ENCODE results near the gene MTMR4. TPM values are rescaled to one million over a fixed set of nuclear protein-coding genes. Genes with fewer than 3 reads are reported as not detected.
"Not testable (repeated sequence)": the region's sequence is repeated elsewhere in the genome, so short reads cannot be mapped to it uniquely, and the experiment has no call there.

The MTMR4 gene
- polyA plus RNA-seq, 1 donor from 2014 or later: 124 TPM

- H3K27me3 ChIP-seq (ENCODE audit: insufficient read depth, low read depth, low read length); H3K9ac ChIP-seq (ENCODE audit: low read length); H3K36me3 ChIP-seq (ENCODE audit: insufficient read depth, low read length); H3K27ac ChIP-seq (ENCODE audit: low read length); H3K9me2 ChIP-seq (ENCODE audit: insufficient read depth, low read length); H3K9me3 ChIP-seq (ENCODE audit: low read length); H4K20me1 ChIP-seq (ENCODE audit: insufficient read depth); H3K4me3 ChIP-seq (ENCODE audit: low read length); H2AFZ ChIP-seq (ENCODE audit: low read depth, low read length); H3K79me2 ChIP-seq (replicated peaks; ENCODE audit: insufficient read depth, low read length); H3F3A ChIP-seq (ENCODE audit: insufficient read depth, low read length, poor library complexity, severe bottlenecking); H3K4me2 ChIP-seq (ENCODE audit: low read length): not testable (repeated sequence)
These were observed 40.7 kb upstream of the MTMR4 start for GRCh38 chr17:58555109-58555508.

- no peak overlapping the region for H3K9ac ChIP-seq (ENCODE audit: low read length)
- no peaks in the 10 kb centered on the region for H3F3A ChIP-seq (ENCODE audit: insufficient read depth, low read length, poor library complexity, severe bottlenecking)
- no peaks in the 10 kb centered on the region for H3K36me3 ChIP-seq (ENCODE audit: insufficient read depth, low read length)
- H3K79me2 ChIP-seq (replicated peaks; ENCODE audit: insufficient read depth, low read length): no peaks in the 10 kb centered on the region
- no peak overlapping the region for H2AFZ ChIP-seq (ENCODE audit: low read depth, low read length)
- H3K27me3 ChIP-seq (ENCODE audit: insufficient read depth, low read depth, low read length): no peaks in the 10 kb centered on the region
- H3K27ac ChIP-seq (ENCODE audit: low read length): no peak overlapping the region
- H3K9me3 ChIP-seq (ENCODE audit: low read length): no peaks in the 10 kb centered on the region
- H4K20me1 ChIP-seq (ENCODE audit: insufficient read depth): no peaks in the 10 kb centered on the region
- H3K9me2 ChIP-seq (ENCODE audit: insufficient read depth, low read length): no peaks in the 10 kb centered on the region
- H3K4me3 ChIP-seq (ENCODE audit: low read length): no peak overlapping the region
- TF ChIP-seq SMC3 (conservative IDR thresholded peaks at IDR 0.05; ENCODE audit: poor library complexity): no peak
- no peak for TF ChIP-seq MXI1 (conservative IDR thresholded peaks at IDR 0.05; ENCODE audit: poor library complexity, severe bottlenecking)
- no peak for TF ChIP-seq EP300 (conservative IDR thresholded peaks at IDR 0.05; ENCODE audit: poor library complexity, severe bottlenecking)
- TF ChIP-seq CTCF (IDR thresholded peaks at IDR 0.05; ENCODE audit: poor library complexity, severe bottlenecking): no peak
- TF ChIP-seq POLR2AphosphoS5 (IDR thresholded peaks at IDR 0.05): no peak
- no peak for TF ChIP-seq TAF1 (IDR thresholded peaks at IDR 0.05; ENCODE audit: low read depth)
- no peak for TF ChIP-seq RAD21 (conservative IDR thresholded peaks at IDR 0.05)
- TF ChIP-seq EZH2 (IDR thresholded peaks at IDR 0.05; ENCODE audit: borderline replicate concordance, insufficient read depth, low read length, poor library complexity, severe bottlenecking): no peak
- TF ChIP-seq REST (IDR thresholded peaks at IDR 0.05; ENCODE audit: borderline replicate concordance): no peak
- H3K4me2 ChIP-seq (ENCODE audit: low read length): no peak overlapping the region
These were observed 26.8 kb upstream of the MTMR4 start for GRCh38 chr17:58541249-58541648.

- no peak overlapping the region for H3K27ac ChIP-seq (ENCODE audit: low read length)
- no peak overlapping the region for H3K4me2 ChIP-seq (ENCODE audit: low read length)
- H3K9ac ChIP-seq (ENCODE audit: low read length): no peak overlapping the region
- H3K36me3 ChIP-seq (ENCODE audit: insufficient read depth, low read length): no peaks in the 10 kb centered on the region
- H3K27me3 ChIP-seq (ENCODE audit: insufficient read depth, low read depth, low read length): no peaks in the 10 kb centered on the region
- no peak for TF ChIP-seq SMC3 (conservative IDR thresholded peaks at IDR 0.05; ENCODE audit: poor library complexity)
- TF ChIP-seq REST (IDR thresholded peaks at IDR 0.05; ENCODE audit: borderline replicate concordance): no peak
- no peak for TF ChIP-seq POLR2AphosphoS5 (IDR thresholded peaks at IDR 0.05)
- TF ChIP-seq TAF1 (IDR thresholded peaks at IDR 0.05; ENCODE audit: low read depth): no peak
- TF ChIP-seq RAD21 (conservative IDR thresholded peaks at IDR 0.05): no peak
- TF ChIP-seq MXI1 (conservative IDR thresholded peaks at IDR 0.05; ENCODE audit: poor library complexity, severe bottlenecking): no peak
- no peak for TF ChIP-seq CTCF (IDR thresholded peaks at IDR 0.05; ENCODE audit: poor library complexity, severe bottlenecking)
- no peak for TF ChIP-seq EZH2 (IDR thresholded peaks at IDR 0.05; ENCODE audit: borderline replicate concordance, insufficient read depth, low read length, poor library complexity, severe bottlenecking)
- no peak for TF ChIP-seq EP300 (conservative IDR thresholded peaks at IDR 0.05; ENCODE audit: poor library complexity, severe bottlenecking)
- no peaks in the 10 kb centered on the region for H3F3A ChIP-seq (ENCODE audit: insufficient read depth, low read length, poor library complexity, severe bottlenecking)
- no peaks in the 10 kb centered on the region for H3K79me2 ChIP-seq (replicated peaks; ENCODE audit: insufficient read depth, low read length)
- no peaks in the 10 kb centered on the region for H3K9me3 ChIP-seq (ENCODE audit: low read length)
- H3K9me2 ChIP-seq (ENCODE audit: insufficient read depth, low read length): no peaks in the 10 kb centered on the region
- no peak overlapping the region for H3K4me3 ChIP-seq (ENCODE audit: low read length)
- no peaks in the 10 kb centered on the region for H4K20me1 ChIP-seq (ENCODE audit: insufficient read depth)
- no peak overlapping the region for H2AFZ ChIP-seq (ENCODE audit: low read depth, low read length)
These were observed 25.3 kb upstream of the MTMR4 start for GRCh38 chr17:58539698-58540097.

Data from neural cell (in vitro differentiated cells).